Gastrocnemius medialis (tissue), 4 donors: ENCODE measurements around the gene PLEKHA4. TPM values are rescaled to one million over a fixed set of nuclear protein-coding genes. Genes with fewer than 3 reads are reported as not detected.
"Not testable (repeated sequence)": the region's sequence is repeated elsewhere in the genome, so short reads cannot be mapped to it uniquely, and the experiment has no call there.

Experiments
- ATAC-seq, 2 donors: fragments of 150-250 bp; one replicate each; pipeline ENCODE4 v1.9.1; 2016
- DNase-seq, 2 donors: peaks; one replicate each; pipeline ENCODE4 v3.0.0-alpha.2; 2019
- H3K27ac ChIP-seq, 4 donors: fragments of 200-600 bp; sonication (generic); 1 replicate in 1 of 4; 2 replicates in 3 of 4; pipeline ENCODE4 v1.5.1; 2016 to 2018; ENCODE audit warnings: mild to moderate bottlenecking in 2 of 4, moderate library complexity in 1 of 4
- H3K27me3 ChIP-seq, 3 donors: fragments of 200-600 bp; sonication (generic) in 2 of 3; 1 replicate in 1 of 3; 2 replicates in 2 of 3; pipeline versions ENCODE4 v1.5.1 to v1.6.0; 2016 to 2019; ENCODE audit warnings: mild to moderate bottlenecking in 1 of 3, moderate library complexity in 1 of 3
- H3K36me3 ChIP-seq, 2 donors: fragments of 200-600 bp; sonication (generic) in 1 of 2; one replicate each; pipeline ENCODE4 v1.5.1; 2017 to 2018
- H3K4me1 ChIP-seq, 2 donors: fragments of 200-600 bp; sonication (generic) in 1 of 2; one replicate each; pipeline ENCODE4 v1.5.1; 2016 to 2017; ENCODE audit warnings: mild to moderate bottlenecking in 2 of 2
- H3K4me3 ChIP-seq, 4 donors: fragments of 200-600 bp; sonication (generic) in 3 of 4; 1 replicate in 1 of 4; 2 replicates in 3 of 4; pipeline ENCODE4 v1.5.1; 2016 to 2019; ENCODE audit warnings: mild to moderate bottlenecking in 2 of 4
- H3K9me3 ChIP-seq, 3 donors: fragments of 200-600 bp; sonication (generic) in 2 of 3; 1 replicate in 1 of 3; 2 replicates in 2 of 3; pipeline ENCODE4 v1.5.1; 2016 to 2019
- POLR2A ChIP-seq, 2 donors: fragments of 450-650 bp; IDR thresholded peaks; one replicate each; pipeline ENCODE4 v1.6.1; 2017; ENCODE audit warnings: antibody characterized with exemption in 2 of 2, mild to moderate bottlenecking in 2 of 2, moderate library complexity in 2 of 2
- in situ Hi-C, 4 donors: fragments of 200-750 bp; cut with MboI; loops; one replicate each; pipeline versions ENCODE4 v1.15.0 to v1.8.0; 2017; ENCODE audit warnings: low sequenced_read_pairs in 4 of 4
- intact Hi-C: fragments of 100-400 bp; cut with DNase I; formaldehyde crosslinking; loops from one replicate; pipeline ENCODE4 v1.15.1; 2023; ENCODE audit warnings: low total_unique reads
- total RNA-seq, 4 donors: library from RNA; depleted of rRNA; stranded (reverse); fragments of >200 nt; gene quantifications; one replicate each; pipeline versions ENCODE4 v1.1.0 to v1.2.3, GENCODE V29; 2016
- TF ChIP-seq, protein P1 (sequence below), 5 experiments: fragments of 450-650 bp in 3 of 5; fragments of 200-600 bp in 2 of 5; sonication (generic) in 2 of 5; IDR thresholded peaks in 4 of 5; conservative IDR thresholded peaks in 1 of 5; 1 replicate in 4 of 5; 2 replicates in 1 of 5; pipeline ENCODE4 v1.5.1; 2016 to 2019; ENCODE audit warnings: antibody characterized with exemption in 5 of 5, mild to moderate bottlenecking in 3 of 5, moderate library complexity in 3 of 5

Gene PLEKHA4
- total RNA-seq, 4 donors from 2014 or later = 3.4 to 9.7 (median 6.3) TPM

DNA sequence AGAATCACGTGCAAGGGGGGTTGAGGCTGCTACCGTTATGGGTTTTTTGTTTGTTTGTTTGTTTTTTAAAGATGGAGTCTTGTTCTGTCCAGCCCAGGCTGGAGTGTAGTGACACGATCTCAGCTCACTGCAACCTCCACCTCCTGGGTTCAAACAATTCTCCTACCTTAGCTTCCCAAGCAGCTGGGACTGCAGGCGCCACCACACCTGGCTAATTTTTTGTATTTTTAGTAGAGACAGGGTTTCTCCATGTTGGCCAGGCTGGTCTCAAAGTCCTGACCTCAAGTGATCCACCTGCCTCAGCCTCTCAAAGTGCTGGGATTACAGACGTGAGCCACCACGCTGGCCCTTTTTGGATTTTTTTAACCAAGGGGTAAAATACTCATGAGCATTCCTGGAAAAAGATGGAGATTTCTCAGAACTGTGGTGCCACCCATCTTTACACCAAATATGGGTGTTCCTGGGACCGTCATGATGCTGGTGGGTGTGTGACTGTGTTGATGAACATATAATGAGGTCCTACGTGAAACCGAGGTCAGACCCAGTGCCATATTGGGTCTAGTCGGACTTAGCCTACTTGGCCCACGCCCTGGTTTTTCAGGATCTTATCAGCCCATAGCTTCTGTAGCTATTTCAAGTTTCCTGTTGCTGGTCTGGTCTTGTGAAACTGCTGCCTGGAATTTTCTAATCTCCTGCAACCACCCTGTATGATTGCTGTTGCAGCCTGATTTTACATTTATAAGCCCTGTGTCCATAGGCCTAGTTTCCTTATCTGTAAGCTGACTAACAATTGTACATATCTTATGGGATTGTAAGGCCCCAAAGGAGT lies 10.0 kb upstream of the PLEKHA4 start:
- intact Hi-C loops (loop anchor here (5.0 kb wide), 1 partner anchor 74 kb away; the partner anchor contains the start of gene BAX), in situ Hi-C loops (loop anchor here in 1 of 4 donors (10.0 kb wide), 1 partner anchor 86 kb away; the partner anchor contains the start of gene FTL)
- Histone ChIP-seq H3K9me3 (no peaks in the 10 kb centered on the region), H3K4me3 (no peak overlapping the region), H3K36me3 (peaks cover 0 to 52% of the 10 kb centered on the region in 2 donors), H3K27ac (peak overlapping the region; percentile 94 to 100 (median 99)), H3K4me1 (peaks cover 25 to 31% of the 10 kb centered on the region in 2 donors), H3K27me3 (no peaks in the 10 kb centered on the region)
- TF ChIP-seq, protein P1, sequence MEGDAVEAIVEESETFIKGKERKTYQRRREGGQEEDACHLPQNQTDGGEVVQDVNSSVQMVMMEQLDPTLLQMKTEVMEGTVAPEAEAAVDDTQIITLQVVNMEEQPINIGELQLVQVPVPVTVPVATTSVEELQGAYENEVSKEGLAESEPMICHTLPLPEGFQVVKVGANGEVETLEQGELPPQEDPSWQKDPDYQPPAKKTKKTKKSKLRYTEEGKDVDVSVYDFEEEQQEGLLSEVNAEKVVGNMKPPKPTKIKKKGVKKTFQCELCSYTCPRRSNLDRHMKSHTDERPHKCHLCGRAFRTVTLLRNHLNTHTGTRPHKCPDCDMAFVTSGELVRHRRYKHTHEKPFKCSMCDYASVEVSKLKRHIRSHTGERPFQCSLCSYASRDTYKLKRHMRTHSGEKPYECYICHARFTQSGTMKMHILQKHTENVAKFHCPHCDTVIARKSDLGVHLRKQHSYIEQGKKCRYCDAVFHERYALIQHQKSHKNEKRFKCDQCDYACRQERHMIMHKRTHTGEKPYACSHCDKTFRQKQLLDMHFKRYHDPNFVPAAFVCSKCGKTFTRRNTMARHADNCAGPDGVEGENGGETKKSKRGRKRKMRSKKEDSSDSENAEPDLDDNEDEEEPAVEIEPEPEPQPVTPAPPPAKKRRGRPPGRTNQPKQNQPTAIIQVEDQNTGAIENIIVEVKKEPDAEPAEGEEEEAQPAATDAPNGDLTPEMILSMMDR (IDR thresholded peaks at IDR 0.05 in 4 of 5, conservative IDR thresholded peaks at IDR 0.05 in 1 of 5) = no peak
- no peak for TF ChIP-seq POLR2A (IDR thresholded peaks at IDR 0.05)
- ATAC-seq (no peak), DNase-seq (no peak)

DNA sequence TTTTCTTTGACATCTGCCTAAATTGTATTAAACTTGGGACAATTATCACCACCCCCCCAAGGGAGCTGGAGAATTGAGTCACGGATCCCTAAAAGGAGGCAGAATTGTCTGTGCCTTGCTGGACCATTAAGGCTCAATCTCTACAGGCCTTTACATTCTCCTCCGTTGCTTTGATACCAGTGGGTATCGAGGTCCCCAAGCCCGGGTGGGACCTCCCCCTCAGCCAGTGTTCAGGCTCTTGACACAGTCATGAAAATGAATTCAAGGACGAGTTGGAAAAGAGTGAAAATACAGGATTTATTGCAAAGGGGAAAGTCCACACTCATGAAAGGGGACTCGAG lies 9.4 kb upstream of the PLEKHA4 start:
- in situ Hi-C loops = loop anchor here in 1 of 4 donors (10.0 kb wide), 1 partner anchor 87 kb away; the partner anchor contains the start of gene FTL
- Histone ChIP-seq H3K36me3 (peaks cover 0 to 53% of the 10 kb centered on the region in 2 donors), H3K9me3 (no peaks in the 10 kb centered on the region), H3K27me3 (no peaks in the 10 kb centered on the region), H3K4me3 (no peak overlapping the region), H3K27ac (peak overlapping the region; percentile 94 to 100 (median 99)), H3K4me1 (peaks cover 25 to 31% of the 10 kb centered on the region in 2 donors)
- ATAC-seq (no peak), DNase-seq (no peak)
- TF ChIP-seq, protein P1 (IDR thresholded peaks at IDR 0.05 in 4 of 5, conservative IDR thresholded peaks at IDR 0.05 in 1 of 5) = no peak
- TF ChIP-seq POLR2A (IDR thresholded peaks at IDR 0.05) = no peak
- intact Hi-C loops = loop anchor here (5.0 kb wide), 1 partner anchor 74 kb away; the partner anchor contains the start of gene BAX

DNA sequence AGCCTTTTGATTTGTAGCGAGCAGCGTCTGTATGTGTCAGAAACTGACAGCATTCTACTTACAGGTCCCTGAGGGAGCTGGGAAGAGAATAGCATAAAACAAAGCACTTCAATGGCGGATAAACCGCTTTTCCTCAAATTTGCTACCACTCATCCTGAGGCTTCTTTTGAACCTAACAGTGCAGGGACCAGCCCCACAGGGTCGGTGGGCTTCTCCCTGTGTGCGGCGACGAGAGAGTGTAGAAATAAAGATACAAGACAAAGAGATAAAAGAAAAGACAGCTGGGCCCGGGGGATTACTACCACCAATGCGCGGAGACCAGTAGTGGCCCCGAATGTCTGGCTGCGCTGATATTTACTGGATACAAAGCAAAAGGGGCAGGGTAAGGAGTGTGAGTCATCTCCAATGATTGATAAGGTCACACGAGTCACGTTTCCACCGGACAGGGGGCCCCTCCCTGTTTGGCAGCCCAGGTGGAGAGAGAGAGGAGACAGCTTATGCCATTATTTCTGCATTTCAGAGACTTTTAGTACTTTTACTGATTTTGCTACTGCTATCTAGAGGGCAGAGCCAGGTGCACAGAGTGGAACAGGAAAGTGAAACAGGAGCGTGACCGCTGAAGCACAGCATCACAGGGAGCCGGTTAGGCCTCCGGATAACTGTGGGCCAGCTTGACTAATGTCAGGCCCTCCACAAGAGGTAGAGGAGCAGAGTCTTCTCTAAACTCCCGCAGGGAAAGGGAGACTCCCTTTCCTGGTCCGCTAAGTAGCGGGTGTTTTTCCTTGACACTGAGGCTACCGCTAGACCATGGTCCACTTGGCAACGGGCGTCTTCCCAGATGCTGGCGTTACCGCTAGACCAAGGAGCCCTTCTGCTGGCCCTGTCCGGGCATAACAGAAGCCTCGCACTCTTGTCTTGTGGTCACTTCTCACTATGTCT lies 7.9 kb upstream of the PLEKHA4 start:
- not testable (repeated sequence) for H3K27me3 ChIP-seq
- intact Hi-C loops = loop anchor here (5.0 kb wide), 1 partner anchor 76 kb away; the partner anchor contains the start of gene BAX
- H3K4me1 ChIP-seq = peaks cover 25 to 31% of the 10 kb centered on the region in 2 donors

DNA sequence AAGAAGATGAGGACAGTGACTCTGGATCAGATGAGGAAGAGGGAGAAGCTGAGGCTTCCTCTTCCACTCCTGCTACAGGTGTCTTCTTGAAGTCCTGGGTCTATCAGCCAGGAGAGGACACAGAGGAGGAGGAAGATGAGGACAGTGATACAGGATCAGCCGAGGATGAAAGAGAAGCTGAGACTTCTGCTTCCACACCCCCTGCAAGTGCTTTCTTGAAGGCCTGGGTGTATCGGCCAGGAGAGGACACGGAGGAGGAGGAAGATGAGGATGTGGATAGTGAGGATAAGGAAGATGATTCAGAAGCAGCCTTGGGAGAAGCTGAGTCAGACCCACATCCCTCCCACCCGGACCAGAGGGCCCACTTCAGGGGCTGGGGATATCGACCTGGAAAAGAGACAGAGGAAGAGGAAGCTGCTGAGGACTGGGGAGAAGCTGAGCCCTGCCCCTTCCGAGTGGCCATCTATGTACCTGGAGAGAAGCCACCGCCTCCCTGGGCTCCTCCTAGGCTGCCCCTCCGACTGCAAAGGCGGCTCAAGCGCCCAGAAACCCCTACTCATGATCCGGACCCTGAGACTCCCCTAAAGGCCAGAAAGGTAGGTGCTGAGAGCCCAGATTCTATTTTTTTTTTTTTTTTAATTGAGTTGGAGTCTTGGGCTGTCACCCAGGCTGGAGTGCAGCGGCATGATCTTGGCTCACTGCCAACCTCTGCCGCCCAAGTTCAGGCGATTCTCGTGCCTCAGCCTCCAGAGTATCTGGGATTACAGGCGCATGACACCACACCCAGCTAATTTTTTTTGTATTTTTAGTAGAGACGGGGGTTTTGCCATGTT lies 6.1 kb upstream of the PLEKHA4 start:
- in situ Hi-C loops (loop anchor here in 2 of 4 donors (10.0 to 25.0 kb wide), 2 partner anchors 88 to 90 kb away; partner anchors contain the start of genes FTL (in 2 of the 2) and BAX (in 1 of the 2)), intact Hi-C loops (loop anchor here (1.0 to 5.0 kb wide), 3 partner anchors 78 to 157 kb away; partner anchors contain the start of genes BAX and MAMSTR)
- peak overlapping the region; percentile 85 to 100 (median 93) for H3K4me3 ChIP-seq
- H3K27me3 ChIP-seq = no peaks in the 10 kb centered on the region
- peak in 1 of 2 donors; percentile 52 for DNase-seq
- H3K36me3 ChIP-seq = peaks cover 0 to 53% of the 10 kb centered on the region in 2 donors
- H3K27ac ChIP-seq = peak overlapping the region; percentile 94 to 100 (median 99)
- no peak for ATAC-seq
- peaks cover 25 to 31% of the 10 kb centered on the region in 2 donors for H3K4me1 ChIP-seq
- no peaks in the 10 kb centered on the region for H3K9me3 ChIP-seq
- TF ChIP-seq POLR2A (IDR thresholded peaks at IDR 0.05) = no peak
- TF ChIP-seq, protein P1 (IDR thresholded peaks at IDR 0.05 in 4 of 5, conservative IDR thresholded peaks at IDR 0.05 in 1 of 5) = no peak

More for the DNA sequence above, 7.9 kb upstream of the PLEKHA4 start:
- in situ Hi-C loops = loop anchor here in 1 of 4 donors (10.0 kb wide), 1 partner anchor 88 kb away; the partner anchor contains the start of gene FTL
- TF ChIP-seq POLR2A (IDR thresholded peaks at IDR 0.05) = peak; percentile 34 to 50
- peak overlapping the region; percentile 94 to 100 (median 99) for H3K27ac ChIP-seq
- not testable (repeated sequence) for ATAC-seq, H3K9me3 ChIP-seq
- DNase-seq = peak in 1 of 2 donors; percentile 59
- peaks cover 0 to 53% of the 10 kb centered on the region in 2 donors for H3K36me3 ChIP-seq
- peak overlapping the region; percentile 85 to 100 (median 93) for H3K4me3 ChIP-seq
